Measurements from ENCODE around the gene ELN.

DNA sequence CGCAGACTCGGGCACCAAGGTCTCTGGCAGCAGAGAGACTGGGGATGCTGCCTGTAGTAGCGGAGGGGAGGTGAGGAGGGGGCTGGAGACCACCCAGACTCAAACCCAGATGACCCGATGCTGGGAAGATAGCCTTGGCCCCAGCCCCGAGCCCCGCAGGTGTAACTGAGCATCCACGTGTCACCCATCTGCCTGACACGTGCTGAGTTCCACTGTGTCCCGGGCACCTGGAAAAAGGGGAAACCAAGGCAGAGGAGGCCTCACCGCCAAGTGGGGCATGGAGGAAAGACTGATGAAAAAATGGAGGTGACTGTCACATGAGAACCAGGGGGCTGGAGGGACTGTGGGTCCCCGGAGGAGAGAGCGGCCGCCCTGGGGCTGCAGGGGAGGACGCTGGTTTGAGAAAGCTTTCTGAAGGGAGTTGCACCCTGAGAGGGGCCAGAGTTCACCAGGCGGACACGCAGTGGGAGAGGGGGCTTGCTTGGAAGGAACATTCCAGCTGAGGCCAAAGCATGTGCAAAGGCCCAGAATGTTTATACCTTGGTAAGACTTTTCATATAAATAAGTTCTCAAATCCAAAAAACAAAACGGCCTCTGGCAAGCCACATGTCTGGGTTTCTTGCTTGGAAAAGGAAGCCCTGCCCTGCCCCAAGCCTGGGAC, 27.4 kb upstream of the ELN start:
- TF ChIP-seq, protein P1, sequence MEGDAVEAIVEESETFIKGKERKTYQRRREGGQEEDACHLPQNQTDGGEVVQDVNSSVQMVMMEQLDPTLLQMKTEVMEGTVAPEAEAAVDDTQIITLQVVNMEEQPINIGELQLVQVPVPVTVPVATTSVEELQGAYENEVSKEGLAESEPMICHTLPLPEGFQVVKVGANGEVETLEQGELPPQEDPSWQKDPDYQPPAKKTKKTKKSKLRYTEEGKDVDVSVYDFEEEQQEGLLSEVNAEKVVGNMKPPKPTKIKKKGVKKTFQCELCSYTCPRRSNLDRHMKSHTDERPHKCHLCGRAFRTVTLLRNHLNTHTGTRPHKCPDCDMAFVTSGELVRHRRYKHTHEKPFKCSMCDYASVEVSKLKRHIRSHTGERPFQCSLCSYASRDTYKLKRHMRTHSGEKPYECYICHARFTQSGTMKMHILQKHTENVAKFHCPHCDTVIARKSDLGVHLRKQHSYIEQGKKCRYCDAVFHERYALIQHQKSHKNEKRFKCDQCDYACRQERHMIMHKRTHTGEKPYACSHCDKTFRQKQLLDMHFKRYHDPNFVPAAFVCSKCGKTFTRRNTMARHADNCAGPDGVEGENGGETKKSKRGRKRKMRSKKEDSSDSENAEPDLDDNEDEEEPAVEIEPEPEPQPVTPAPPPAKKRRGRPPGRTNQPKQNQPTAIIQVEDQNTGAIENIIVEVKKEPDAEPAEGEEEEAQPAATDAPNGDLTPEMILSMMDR (IDR thresholded peaks at IDR 0.05; ENCODE audit: low read depth, low read length): no peak
- TF ChIP-seq POLR2A (IDR thresholded peaks at IDR 0.05; ENCODE audit: extremely low read depth, insufficient read length): no peak
